HFF-Myc (cell line): ENCODE data around the gene C5orf47.
A peak's percentile ranks its signal among the peaks of the same experiment; 100 is the strongest.

Source experiments
- DNase-seq: peaks from one replicate; pipeline ENCODE4 v3.0.0-alpha.2; 2011; ENCODE audit warnings: low read depth; ENCODE audit errors: extremely low read depth
- H3K4me3 ChIP-seq: replicated peaks from 2 replicates; pipeline ENCODE4 v1.5.1; 2011; ENCODE audit warnings: low read depth, mild to moderate bottlenecking, control low read depth, low read length
- TF ChIP-seq, protein P1 (sequence below): IDR thresholded peaks from 2 replicates; pipeline ENCODE4 v1.5.1; 2012; ENCODE audit warnings: mild to moderate bottlenecking, low read depth, low read length, control low read depth; ENCODE audit errors: missing control alignments

The C5orf47 gene

DNA sequence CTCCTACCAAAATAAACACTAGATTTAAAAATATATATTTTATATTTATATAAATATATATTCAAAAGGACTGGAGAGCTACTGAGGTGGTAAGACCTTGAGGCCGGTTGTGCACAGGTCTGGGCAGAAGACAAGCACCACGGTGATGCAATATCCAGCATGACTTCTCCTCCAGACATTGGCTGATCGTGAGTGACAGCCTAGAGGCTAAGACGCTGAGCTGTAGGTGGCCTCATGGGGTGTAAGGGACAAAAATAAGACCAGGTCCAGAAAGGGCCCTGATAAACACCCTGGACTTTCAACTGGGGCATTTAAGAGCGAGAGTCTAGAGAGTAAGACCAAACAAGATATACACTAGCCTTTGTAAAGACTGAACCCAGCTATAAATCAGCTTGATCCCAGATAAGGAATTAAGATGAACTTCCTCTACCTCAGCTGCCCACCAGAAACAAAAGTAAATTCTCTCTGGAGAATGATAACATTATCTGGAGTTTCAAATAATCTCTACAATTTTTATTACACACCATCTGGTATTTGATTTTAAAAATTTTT lies 14.2 kb upstream of the C5orf47 start:
- no peak overlapping the region for H3K4me3 ChIP-seq
- DNase-seq = no peak
- TF ChIP-seq, protein P1, sequence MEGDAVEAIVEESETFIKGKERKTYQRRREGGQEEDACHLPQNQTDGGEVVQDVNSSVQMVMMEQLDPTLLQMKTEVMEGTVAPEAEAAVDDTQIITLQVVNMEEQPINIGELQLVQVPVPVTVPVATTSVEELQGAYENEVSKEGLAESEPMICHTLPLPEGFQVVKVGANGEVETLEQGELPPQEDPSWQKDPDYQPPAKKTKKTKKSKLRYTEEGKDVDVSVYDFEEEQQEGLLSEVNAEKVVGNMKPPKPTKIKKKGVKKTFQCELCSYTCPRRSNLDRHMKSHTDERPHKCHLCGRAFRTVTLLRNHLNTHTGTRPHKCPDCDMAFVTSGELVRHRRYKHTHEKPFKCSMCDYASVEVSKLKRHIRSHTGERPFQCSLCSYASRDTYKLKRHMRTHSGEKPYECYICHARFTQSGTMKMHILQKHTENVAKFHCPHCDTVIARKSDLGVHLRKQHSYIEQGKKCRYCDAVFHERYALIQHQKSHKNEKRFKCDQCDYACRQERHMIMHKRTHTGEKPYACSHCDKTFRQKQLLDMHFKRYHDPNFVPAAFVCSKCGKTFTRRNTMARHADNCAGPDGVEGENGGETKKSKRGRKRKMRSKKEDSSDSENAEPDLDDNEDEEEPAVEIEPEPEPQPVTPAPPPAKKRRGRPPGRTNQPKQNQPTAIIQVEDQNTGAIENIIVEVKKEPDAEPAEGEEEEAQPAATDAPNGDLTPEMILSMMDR = no peak

DNA sequence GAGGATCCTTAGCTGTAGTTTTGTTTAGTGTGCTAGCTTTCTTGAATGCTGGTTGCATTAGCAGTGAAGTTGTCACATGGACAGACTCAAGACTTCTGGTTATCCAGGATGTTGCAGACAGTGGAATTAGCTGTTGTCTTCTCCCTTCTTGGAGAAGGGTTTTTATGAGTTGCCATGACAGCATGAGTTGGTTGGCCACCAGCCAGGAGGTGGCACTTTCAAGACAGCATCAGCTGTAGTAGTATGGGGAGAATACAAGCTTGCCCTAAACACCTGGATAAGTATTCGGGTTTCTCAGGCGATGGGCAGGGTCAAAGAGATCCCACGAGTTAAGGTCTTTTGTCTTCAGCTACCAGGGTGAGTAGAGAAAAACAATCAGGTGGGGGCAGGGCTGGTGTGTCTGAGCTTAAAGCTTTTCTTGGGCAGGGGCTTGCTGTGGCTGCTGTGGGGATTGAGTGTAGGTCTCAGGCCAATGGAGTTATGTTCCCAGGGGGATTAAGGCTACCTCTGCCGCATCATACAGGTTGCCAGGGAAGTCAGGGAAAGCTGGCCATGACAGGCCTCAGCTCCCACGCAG lies 7.7 kb upstream of the C5orf47 start:
- DNase-seq = no peak
- TF ChIP-seq, protein P1 = no peak
- no peak overlapping the region for H3K4me3 ChIP-seq

DNA sequence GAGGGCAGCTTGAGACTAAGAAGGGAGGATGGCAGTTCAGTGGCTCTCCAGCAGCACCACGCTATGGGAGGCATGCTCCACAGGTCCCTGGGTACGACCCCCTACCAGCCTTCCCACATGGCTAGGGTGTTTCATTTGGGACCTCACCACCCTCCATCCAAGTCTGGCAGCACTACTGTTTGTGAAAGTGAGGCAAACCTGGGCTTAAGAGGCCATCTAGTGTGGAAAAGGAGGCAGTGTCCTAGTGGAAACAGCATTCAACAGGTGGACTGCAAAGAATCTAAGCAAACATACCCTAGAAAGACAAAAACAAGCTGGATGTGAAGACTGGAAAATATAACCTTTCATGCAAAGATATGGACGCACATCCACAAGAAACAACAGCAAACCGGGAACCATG lies 4.8 kb upstream of the C5orf47 start:
- no peak for DNase-seq
- H3K4me3 ChIP-seq = no peak overlapping the region
- TF ChIP-seq, protein P1 = peak; percentile 36

DNA sequence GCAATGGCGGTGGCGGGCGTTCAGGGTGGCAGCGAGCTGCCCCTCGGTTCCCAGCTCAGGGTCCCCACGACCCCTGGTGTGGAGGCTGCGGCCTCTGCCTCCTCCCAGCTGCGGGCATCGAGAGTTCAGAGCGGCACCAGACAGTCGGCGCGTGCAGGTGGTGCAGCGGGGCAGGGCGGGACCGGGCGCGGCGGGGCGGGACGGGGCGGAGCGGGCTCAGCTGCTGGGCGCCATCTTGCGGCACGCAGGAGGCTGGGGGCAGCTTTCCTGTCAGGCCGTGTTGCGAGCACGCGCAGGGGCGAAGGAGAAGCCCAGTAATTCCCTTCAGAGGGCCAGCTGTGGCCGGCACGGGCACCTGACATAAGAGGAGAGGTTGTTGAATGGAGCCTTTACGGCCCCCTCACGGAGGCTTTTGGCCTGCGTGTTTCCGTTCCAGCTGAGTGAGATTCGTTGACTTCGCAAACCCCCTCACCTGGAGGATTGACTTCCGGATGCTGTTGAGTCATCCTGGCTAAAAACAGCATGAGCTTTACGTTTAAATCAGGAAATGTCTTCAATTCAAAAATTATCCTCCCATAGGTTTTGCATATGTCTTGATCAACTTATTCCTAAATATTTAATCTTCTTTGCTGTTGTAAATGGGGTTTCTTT lies 587 bp downstream of the C5orf47 start:
- TF ChIP-seq, protein P1 = no peak
- H3K4me3 ChIP-seq = no peak overlapping the region
- no peak for DNase-seq

DNA sequence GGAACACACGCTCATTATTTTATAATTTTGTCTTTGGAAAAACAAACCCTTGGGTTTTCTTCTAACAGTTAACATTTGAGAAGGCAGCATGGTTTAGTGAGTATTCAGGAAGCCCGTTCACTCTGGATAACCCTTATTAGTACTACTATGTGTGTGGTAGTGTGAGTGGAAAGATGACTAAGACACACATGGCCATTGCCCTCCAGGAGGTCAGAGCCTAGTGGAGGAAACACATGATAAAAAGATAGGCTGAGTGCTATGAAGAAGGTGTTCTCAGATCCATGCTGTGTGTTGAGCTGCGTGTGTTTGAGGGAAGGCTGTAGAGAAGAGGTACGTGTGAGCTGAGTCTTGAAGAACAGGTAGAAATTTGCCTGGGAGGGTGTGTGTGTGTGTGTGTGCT lies 8.4 kb downstream of the C5orf47 start:
- TF ChIP-seq, protein P1 = no peak
- DNase-seq = no peak
- H3K4me3 ChIP-seq = no peak overlapping the region

DNA sequence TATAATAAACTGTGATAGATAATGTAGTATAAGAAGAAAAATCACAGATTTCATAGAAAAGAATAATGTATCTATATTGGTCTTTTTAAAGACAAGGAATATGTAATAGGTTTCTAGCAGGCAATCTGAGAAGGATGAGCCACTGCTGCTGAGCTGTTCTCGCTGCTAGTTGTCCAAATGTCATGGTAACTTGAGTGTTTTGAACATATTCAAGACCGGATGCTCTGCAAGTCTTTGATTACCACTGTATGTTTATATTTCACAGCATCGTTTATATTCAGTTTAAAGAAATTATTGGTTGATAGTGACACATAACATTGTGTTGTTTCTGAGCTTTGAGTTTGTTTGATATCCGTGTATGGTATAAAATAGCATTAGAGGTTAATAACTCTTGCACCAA lies 9.6 kb downstream of the C5orf47 start:
- TF ChIP-seq, protein P1 = no peak

More for the DNA sequence above, 9.6 kb downstream of the C5orf47 start:
- DNase-seq = no peak
- H3K4me3 ChIP-seq = no peak overlapping the region
